Bronchial epithelial cell (primary cell): ENCODE data around the gene TEKT5. TPM values are rescaled to one million over a fixed set of nuclear protein-coding genes. Genes with fewer than 3 reads are reported as not detected.
A peak's percentile ranks its signal among the peaks of the same experiment; 100 is the strongest.
"Not testable (repeated sequence)": the region's sequence is repeated elsewhere in the genome, so short reads cannot be mapped to it uniquely, and the experiment has no call there.

Source experiments
- DNase-seq: peaks from one replicate; pipeline ENCODE4 v3.0.0-alpha.2; 2010; ENCODE audit warnings: low read depth
- FAIRE-seq: peaks from 2 replicates; lab custom pipeline; 2011; peaks lifted over from hg19 to GRCh38; lab: Jason Lieb, UNC
- H3K27me3 ChIP-seq: 2 replicates; pipeline ENCODE4 v1.5.1; 2011; ENCODE audit warnings: low read length; ENCODE audit not compliant: control insufficient read depth, insufficient read depth
- H3K36me3 ChIP-seq: 2 replicates; pipeline ENCODE4 v1.5.1; 2011; ENCODE audit warnings: low read length; ENCODE audit not compliant: control insufficient read depth, insufficient read depth
- H3K4me3 ChIP-seq: 2 replicates; pipeline ENCODE4 v1.5.1; 2011; ENCODE audit warnings: mild to moderate bottlenecking, low read depth, low read length, control low read depth
- total RNA-seq: library from RNA; depleted of rRNA; stranded (reverse); fragments of >200 nt; gene quantifications from 2 replicates; pipeline ENCODE4 v1.2.1, GENCODE V29; 2014
- TF ChIP-seq, protein P1 (sequence below): IDR thresholded peaks from 2 replicates; pipeline ENCODE4 v1.5.1; 2011; ENCODE audit warnings: mild to moderate bottlenecking, moderate library complexity, low read length, control low read depth, inconsistent platforms; ENCODE audit not compliant: insufficient read depth, severe bottlenecking

TEKT5 gene
- 0.26 and 0.53 TPM in 2 replicates for total RNA-seq

DNA sequence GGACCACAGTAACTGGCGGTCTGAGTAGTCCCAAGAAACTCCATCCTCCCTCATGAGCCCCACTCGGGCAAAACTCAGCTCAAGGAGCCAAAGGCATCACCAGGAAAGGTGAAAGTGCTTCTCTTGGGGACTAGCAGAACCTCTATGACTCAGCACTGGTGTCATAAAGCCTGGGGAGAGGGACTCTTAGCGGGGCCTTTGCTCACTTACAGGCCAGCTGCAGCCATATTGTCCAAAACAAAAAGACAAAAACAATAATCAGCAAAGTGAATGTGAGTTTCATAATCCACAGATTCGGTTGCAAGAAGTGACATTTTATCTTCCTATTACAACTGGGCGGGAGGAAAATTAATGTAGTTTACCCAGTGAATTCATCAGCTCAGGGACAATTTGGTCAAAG, at the start of gene TEKT5:
Gene TEKT5 (minus strand): TSS at position 101 of the 400 bp plus-strand sequence. CDS start 57 bp downstream, at position 44.
- no peak for DNase-seq
- TF ChIP-seq, protein P1, sequence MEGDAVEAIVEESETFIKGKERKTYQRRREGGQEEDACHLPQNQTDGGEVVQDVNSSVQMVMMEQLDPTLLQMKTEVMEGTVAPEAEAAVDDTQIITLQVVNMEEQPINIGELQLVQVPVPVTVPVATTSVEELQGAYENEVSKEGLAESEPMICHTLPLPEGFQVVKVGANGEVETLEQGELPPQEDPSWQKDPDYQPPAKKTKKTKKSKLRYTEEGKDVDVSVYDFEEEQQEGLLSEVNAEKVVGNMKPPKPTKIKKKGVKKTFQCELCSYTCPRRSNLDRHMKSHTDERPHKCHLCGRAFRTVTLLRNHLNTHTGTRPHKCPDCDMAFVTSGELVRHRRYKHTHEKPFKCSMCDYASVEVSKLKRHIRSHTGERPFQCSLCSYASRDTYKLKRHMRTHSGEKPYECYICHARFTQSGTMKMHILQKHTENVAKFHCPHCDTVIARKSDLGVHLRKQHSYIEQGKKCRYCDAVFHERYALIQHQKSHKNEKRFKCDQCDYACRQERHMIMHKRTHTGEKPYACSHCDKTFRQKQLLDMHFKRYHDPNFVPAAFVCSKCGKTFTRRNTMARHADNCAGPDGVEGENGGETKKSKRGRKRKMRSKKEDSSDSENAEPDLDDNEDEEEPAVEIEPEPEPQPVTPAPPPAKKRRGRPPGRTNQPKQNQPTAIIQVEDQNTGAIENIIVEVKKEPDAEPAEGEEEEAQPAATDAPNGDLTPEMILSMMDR, result no peak
- Histone ChIP-seq H3K27me3 (no peaks in the 10 kb centered on the region), H3K36me3 (no peaks in the 10 kb centered on the region), H3K4me3 (no peak within 1 kb of the TSS)
- FAIRE-seq, result no peak

DNA sequence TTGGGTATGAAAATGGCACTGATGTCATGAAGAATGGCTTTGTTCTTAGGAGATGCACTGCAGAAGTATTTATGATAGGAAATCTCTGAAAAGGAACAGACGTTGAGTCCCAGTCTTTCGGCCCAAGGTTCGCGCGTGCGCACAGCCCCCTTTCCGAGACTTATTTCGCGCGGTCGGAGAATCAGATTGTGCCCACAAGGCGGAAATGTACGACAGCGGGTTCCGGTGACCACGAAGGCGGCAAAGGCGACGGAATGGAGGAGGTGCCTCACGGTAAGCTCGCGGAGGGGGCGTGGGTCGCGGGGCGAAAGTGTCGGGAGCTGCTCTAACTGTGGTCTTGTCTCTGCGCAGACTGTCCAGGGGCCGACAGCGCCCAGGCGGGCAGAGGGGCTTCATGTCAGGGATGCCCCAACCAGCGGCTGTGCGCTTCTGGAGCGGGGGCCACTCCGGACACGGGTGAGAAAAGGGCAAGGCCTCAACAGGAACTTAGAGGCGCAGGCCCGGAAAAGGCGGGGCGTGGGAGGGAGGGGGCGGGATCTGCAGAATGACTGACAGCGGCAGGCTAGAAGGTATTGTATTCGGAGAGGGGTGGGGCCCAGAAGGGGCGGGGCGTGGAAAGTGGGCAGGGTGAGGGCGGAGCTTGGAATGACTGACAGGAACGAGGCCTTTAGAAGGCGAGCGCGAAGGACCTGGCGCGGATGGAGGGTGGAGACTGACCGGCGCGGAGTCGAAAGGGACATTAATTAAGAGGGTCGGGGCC, 49.1 kb upstream of the TEKT5 start, which contains the start of gene NUBP1:
Gene NUBP1 (plus strand): TSS at position 233 of the 760 bp plus-strand sequence. CDS start 22 bp downstream, at position 255.
- H3K36me3 ChIP-seq, result no peaks in the 10 kb centered on the region
- H3K27me3 ChIP-seq, result no peaks in the 10 kb centered on the region
- DNase-seq (peak; percentile 92), FAIRE-seq (no peak)
- H3K4me3 ChIP-seq, result peak within 1 kb of the TSS; percentile 61
- TF ChIP-seq, protein P1, result no peak

DNA sequence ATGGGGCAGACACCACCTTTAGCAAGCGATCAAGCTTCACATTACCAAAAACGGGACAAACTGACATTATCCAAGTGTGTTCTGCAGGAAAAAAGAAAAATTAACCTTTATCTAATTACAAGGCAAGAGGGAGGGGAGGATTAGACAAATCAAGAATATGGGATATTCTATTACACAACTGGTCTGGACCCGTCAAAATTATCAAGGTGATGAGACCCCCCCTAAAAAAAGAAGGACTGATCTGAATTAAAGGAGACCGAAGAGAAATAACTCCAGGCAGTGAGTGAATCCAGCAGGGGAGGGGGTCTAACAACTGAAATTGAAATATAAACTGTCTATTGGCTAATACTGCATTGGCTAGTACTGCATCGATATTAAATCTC, 48.5 kb upstream of the TEKT5 start:
- TF ChIP-seq, protein P1, result no peak

DNA sequence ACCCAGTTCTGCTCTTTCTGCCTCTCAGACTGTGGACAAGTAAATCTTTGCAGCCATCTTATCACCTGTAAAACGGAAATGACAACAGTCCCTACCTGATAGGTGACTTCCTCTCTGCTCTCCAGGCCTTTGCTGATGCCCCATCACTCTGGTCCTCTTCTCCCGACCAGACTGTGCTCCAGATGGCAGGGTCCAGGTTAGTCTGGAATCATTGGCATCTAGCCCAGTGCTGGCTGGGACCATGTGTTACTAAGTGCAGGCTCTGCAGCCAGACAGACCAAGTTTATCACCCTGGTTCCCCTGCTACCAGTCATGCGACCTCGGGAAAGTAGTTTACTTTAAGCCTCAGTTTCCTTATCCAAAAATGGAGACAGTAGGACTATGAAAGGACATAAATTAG, 47.1 kb upstream of the TEKT5 start:
- no peak for DNase-seq
- H3K27me3 ChIP-seq, result no peaks in the 10 kb centered on the region
- H3K36me3 ChIP-seq, result no peaks in the 10 kb centered on the region
- FAIRE-seq, result no peak
- TF ChIP-seq, protein P1, result no peak
- no peak overlapping the region for H3K4me3 ChIP-seq

More for the DNA sequence above, 48.5 kb upstream of the TEKT5 start:
- Histone ChIP-seq H3K4me3 (peak overlapping the region; percentile 61), H3K36me3 (no peaks in the 10 kb centered on the region), H3K27me3 (no peaks in the 10 kb centered on the region)
- DNase-seq (no peak), FAIRE-seq (no peak)

DNA sequence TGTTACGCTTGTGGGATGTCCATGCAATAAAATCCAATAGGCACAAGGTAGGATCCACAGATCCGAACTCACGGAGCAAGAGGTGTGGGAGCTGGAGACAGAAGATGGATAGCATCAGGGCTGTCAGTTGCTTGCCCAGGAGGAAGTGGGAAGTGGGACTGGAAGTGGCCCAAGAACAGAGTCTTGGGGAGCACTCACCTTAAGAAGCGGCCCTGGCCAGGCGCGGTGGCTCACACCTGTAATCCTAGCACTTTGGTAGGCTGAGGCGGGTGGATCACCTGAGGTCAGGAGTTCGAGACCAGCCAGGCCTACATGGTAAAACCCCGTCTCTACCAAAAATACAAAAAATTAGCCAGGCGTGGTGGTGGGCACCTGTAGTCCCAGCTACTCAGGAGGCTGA, 46.5 kb upstream of the TEKT5 start:
- H3K4me3 ChIP-seq, FAIRE-seq, H3K27me3 ChIP-seq, DNase-seq, H3K36me3 ChIP-seq: not testable (repeated sequence)

DNA sequence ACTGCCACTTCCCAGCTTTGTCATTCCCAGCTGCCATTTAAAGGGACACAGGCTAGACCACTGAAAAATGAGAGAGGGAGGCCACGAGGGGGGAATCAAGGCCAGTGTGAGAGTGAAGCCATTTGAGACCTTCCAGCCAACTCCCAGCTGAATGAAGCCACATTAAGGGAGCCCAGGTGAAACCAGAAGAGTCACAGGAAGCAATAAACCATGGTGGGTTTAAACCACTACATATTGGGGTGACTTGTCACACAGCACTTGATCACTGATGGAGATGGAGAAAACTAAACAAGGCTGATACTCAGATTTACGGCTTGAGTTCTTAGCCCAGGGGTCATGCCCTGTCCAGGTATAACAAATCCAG, 46.1 kb upstream of the TEKT5 start:
- TF ChIP-seq, protein P1, result no peak
- no peak overlapping the region for H3K4me3 ChIP-seq
- no peak for DNase-seq
- no peaks in the 10 kb centered on the region for H3K27me3 ChIP-seq
- H3K36me3 ChIP-seq, result no peaks in the 10 kb centered on the region
- no peak for FAIRE-seq
